ENCODE data around the gene TCP1.
"Not testable (repeated sequence)": the region's sequence is repeated elsewhere in the genome, so short reads cannot be mapped to it uniquely, and the experiment has no call there.

TCP1 gene

DNA sequence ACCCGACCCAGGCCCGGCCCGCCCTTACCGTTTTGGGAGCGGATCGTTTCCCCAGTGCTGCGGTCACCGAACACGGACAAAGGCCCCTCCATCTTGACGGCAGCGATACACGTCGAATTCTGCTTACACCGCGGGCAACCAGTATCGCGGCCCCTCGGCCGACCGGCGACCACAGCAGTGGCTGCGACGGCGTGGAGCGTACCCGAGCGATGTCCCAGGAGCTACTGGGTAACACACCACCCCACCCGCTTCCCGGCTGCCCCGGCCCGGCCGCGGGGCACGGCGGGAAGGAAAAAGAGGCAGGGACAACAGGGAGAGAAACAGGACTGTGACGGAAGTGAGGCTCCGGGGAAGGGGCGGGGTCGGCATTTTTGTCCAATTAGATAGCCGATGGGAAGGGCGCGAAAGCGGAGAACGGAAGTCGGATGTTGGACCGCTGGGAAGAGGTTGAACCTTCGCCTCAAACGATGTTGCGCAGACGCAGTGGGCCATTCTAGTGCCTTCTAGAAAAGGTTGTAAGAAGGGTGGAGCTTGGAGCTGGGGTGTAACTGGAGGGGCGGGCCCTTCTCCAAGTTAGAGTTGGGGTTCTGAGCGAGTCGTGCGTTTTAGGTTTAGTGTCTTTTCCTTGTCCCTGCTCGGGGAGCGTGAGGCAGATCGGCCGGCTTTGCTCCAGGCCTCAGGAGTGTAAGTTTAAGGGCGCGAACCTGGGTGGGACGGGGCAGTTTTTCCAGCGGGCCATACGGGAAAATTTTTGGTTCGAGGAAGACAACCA, at the start of gene TCP1:
TCP1 (minus strand) TSS at position 226 of the 772 bp plus-strand sequence; CDS start at position 92, 134 bp downstream.
- DNase-seq, result peak; percentile 99

DNA sequence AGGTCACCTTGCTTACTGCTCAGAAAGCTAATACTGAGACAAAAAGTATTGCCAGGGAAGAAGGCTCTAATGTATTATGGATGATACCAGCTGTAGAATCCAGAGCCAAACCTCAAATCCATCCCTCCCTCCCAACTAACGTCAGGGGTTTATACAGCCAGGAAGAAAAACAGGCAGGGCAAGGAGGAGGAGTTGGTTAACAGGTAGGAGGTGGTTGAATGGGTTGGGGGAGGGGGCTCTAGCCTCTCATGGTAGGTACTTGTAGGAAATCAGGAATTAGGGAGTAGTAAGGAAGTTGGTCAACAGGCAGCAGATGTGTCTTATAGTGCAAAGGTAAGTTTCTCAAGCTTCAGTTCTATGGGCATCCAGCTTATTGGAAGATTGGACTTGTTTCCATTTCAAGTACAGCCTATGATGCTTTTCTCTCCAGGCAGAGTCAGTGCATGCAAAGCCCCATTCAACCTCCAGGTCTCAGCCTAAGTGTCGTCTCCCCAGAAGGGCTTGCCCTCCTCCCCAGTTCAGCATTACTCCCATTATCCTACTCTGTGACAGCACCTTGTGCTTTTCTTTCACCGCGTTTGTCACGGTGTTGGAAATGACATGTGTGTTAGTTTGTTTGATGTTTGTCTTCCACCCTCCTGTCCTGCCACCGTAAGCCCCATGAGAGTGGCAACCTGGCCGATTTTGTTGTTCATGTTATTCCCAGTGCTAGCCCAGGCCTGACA, 48.8 kb upstream of the TCP1 start:
- no peak for DNase-seq

DNA sequence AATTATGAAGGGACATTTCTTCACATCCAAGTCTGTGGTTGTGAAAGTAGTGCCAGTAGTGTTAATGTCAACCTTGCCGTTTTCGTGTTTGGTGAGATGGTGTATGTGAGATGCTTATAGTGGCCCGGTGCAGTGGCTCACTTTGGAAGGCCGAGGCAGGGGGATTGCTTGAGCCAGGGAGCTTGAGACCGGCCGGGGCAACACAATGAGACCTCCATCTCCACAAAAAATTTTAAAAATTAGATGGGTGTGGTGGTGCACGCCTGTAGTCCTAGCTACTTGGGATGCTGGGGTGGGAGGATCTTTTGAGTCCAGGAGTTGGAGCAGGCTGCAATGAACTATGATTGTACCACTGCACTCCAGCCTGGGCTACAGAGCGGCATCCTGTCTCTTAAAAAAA, 48.1 kb upstream of the TCP1 start:
- DNase-seq, result no peak

DNA sequence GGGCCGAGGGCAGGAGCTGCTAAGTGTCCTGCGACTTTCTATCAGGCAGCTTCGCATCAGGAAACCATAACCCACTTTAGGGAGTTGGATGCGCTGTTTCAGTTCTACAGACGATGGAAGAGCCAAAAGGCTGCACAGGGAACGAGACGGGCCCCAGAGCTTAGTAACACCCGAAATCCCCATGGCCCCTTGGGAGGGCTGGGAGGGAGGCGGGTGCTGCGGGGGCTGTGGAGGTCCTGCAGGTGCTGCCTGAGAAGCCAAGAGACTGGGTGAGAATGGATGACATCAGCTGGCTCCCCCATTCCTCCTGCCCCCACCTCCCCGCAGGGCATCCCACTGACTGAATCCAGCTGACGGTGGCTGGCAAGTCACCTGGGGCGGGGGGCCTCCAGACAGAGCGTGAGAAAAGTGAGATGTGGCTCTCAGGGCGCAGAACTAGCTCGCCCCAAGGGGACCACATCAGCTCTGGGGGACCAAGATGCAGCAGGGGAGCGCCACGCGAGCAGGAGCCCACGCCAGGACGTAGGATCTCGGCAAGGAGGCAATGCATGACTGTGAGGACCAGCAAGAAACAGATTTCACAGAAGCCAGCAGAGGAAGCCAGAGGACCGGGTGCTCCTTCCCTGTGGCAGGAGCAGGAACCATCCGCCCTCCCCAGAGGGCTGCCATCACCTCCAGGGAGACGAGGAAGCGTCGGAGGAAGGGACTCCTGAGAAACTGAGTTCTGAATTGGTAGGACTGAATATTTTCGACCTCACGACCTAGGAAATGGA, 47.5 kb upstream of the TCP1 start:
- no peak for DNase-seq

DNA sequence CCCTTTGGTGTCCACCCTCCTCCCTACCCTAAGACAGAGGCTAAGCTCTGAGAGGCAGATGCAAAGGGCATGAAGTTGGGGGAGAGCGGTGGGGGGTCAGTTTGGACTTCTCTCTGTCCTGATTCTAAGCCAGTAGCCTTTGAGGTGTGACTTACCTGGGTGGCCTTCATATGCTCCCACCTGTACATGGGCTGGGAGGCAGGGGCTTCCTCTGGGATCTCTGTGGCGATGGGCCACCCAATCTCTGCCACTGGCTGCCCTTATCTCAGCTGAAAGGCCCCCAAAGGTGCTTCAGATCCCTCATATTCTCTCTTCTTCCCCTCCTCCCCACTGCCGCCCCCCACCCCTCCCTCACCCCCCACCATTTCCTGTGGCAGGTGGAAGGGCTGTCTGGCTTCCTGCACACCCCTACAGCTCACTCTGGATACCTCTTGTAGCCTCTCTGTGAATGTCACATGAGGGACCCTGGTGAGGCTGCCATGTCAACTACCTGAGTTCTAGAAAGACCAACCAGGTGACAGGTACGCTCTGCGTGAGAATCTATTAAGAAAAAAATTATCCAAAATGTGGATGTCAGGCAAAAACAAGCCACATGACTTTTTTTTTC, 44.7 kb upstream of the TCP1 start:
- DNase-seq, result no peak

DNA sequence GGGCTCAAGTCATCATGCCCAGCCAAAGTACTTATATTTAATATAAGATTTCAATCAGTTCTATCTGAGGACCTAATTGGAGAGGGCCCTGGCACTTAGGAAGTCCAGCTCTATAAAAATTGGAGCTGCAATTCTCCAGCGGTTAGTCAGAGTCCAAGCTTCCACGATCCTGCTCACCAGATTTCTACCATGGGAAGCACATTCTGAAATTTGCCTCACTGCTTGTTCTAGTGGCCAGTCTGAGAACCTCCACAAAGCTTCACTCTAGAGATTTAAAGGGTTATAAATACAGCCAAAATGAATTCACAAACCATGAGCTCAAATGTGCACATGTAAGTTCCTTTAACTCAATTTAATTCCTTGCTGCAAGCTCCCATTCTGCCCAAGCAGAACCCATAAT, 44.2 kb upstream of the TCP1 start:
- no peak for DNase-seq

DNA sequence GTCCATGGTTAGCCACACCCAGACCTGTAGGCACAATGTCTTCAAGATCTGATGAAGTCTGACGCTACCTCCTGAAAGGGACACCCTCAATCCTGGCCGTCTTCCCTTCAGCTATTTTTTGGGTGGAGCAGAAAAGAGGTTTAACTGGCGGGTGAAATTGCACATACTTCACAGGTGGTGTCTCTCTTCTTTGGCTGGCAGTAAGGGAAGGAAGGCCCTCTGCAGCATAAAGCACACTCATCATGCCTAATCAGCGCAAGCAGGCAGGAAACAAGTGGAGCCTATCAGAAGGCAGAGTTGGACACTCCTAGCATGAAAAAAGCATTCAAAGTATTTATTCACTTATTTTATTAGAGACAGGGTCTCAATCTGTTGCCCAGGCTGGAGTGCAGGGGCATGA, 43.5 kb upstream of the TCP1 start:
- DNase-seq, result no peak

DNA sequence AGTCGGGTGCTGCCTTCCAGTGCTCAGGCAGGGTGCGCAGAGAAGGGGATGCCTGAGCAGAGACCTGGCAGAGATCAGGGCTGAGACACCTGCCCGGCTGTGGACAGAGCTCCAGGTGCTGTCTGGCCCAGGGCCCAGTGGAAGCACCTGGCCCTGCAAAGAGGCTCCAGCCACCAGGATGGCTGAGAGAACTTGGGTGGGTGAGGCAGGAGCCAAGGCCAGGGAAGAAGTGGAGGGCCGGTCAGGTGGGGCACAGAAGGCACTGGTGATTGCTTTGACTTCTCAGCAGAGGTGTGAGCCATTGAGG, 41.9 kb upstream of the TCP1 start:
- no peak for DNase-seq

DNA sequence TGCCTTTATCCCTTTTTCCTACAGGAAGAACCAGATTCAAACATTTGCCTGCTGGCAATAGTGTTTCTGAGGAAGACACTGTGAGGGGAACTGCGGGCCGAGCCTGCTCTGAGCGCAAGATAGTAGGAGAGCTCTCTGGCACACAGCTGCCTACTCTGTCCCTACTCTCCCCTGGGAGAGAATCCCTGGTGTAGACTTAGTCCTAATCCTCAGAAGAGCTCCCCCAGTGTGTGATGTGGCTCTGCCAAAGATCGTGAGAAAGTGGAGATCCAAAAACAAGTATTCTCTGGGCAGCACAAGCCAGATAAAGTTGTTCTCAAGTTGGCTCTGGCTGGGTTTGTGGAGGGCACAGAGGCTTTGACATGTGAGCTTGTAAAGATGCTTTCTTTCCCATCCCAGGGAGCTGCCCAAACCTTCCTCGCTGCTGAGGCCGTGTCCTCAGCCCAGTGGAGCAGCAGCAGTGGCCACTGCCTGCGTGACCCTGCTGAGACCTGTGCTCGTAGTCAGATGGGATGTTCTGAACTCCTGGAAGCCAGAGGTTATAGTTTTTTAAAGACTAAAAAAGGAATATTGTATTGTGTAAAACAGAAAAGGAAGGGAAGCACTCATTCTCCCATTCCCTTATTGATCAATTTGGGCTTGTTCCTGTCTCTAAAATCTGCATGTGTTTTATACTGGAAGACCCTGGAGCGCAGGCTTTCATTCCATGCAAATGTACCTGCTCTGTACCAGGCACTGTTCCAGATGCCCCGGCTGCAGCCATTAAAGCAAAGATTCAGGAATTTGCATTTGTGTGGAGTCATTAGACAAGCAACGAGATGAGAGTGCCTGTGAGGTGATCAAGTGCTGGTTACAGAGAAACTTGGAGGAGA, 41.3 kb upstream of the TCP1 start:
- no peak for DNase-seq

DNA sequence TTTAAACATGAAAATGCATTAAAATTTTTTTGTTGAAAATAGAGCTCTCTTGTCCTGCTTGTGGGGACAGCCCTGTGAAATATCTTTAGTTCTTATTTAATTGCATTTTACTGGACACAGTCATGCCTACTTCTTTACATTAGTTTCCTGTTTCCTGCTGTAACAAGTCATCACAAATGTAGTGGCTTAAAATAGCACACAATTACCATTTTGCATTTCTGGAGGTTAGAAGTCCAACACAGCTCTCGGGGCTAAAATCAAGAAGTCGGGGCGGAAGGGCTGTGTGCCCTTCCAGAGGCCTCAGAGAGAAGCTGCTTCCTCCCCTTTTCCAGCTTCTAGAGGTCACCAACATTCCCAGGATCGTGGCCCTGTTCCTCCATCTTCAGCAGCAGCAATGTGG, 40.1 kb upstream of the TCP1 start:
- no peak for DNase-seq

DNA sequence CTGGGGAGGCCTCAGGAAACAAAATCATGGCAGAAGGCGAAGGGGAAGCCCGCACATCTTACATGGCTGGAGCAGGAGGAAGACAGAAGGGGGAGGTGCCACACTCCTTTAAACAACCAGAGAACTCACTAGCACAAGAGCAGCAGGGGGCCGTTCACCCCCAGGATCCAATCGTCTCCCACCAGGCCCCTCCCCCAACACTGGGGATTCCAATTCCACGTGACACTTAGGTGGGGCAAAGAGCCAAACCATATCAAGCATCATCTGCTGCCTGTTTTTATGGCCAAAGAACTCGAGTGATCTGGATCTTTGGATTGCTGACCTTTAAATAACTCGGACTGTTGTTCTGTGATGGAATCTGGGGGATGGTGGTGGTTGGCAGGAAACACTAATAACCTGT, 38.7 kb upstream of the TCP1 start:
- DNase-seq, result no peak

DNA sequence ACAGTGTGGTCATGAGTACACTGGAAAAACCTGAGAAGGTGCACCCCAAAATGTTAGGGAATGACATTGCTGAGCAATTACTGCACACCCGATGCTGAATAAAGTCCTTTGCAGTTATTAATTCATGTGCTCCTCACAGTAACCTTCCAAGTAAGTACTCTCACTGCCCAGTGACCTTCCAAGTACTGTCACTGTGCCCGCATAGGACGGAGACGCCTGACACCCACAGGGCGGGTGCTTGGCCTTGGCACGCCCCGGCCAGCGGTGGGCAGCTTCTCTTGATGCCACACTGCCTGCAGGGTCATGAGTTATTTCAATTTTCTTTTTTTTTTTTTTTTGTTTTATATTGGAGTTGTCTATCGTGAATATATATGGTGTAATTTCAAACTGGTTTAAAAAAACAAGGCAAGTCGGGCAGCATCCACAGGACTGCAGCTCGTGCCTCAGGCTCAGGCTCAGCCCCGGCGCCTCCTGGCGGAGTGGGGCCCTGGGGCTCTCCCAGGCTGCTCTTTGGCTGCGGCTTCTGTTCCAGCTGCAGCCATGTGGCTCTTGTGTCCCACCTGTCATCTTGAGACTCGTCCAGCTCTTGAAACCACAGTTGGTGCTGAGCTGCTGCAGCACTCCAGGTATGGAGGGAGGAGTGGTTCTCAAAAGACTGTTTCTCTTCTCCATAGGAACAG, 37.7 kb upstream of the TCP1 start:
- DNase-seq, result no peak

DNA sequence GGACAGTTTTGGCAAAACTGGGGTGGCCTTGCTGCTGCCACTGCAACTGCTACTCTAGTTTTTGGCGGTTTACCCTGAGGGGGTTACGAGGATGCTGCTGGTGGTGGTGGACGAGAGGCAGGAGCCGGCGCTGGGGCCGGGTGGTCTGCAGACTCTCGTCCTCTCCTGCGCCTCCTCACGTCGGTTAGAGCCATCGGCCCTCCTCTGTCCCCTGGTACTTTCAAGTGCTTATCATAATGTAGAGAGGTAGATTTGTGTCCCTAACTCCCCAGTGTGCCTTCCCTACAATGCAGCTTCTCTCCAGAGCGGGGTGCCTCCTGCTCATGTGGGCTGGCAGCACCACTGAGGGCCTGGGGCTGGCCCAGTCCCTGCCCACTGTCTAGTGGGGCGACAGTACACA, 36.6 kb upstream of the TCP1 start:
- no peak for DNase-seq

DNA sequence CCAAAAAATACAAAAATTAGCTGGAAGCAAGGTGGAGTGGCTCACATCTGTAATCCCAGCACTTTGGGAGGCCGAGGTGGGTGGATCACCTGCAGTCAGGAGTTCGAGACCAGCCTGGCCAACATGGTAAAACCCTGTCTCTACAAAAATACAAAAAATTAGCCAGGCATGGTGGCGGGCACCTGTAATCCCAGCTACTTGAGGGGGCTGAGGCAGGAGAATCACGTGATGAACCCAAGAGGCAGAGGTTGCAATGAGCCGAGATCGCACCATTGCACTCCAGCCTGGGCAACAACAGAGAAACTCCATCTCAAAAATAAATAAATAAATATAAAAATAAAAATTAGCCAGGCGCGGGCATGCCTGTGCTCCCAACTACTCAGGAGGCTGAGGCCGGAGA, 35.3 kb upstream of the TCP1 start:
- not testable (repeated sequence) for DNase-seq

DNA sequence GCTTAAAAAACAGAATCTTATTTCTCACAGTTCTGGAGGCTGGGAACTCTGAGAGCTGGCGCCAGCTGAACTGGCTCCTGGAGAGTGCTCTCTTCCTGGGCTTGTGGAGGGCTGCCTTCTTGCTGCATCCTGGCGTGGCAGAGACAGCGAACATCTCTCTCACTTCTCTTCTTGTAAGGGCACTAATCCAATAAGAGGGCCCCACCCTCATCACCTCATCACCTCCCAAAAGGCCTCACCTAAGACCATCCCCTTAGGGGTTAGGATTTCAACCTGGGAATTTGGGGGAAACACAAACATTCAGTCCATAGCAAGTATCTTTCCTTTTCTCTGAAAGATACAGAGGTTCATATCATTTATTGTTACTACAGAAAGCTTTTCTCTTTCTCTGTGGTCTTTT, 34.6 kb upstream of the TCP1 start:
- DNase-seq, result no peak

DNA sequence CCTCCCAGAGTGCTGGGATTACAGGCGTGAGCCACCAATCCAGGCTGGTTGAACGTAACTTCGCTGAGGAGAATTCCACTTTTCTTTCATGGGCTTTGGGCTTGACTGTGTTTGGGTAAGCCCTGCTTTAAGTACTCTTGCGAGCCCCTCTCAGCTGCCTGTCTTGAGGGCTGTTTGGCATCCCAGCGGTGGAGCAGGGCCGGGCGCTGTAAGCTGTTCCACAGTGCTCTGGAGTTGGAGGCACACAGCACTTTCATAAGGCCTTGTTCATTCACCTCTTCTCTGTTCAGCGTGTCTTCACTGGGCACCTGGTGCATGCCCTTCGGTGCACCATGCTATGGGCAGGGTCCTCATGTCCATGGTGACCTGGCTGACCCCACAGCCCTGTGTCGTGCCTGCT, 32.3 kb upstream of the TCP1 start:
- DNase-seq, result no peak

DNA sequence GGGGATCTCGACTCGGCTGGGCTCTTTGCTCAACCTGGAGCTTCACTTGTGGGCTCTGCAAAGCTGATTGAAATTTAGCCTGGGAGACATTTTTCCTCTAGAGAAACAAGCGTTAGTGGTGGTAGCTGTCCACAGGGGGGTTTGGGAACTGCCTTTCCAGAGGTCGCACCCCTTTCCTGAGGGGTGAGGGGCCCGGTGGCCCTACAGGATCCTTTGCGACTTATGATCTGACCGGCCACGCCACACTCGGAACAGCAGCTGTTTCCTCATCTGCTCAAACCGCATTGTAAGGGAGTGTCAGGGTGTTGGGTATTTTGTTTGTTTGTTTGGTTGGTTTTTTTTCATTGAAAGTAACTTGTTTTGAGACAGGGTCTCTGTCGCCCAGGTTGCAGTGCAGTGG, 31.7 kb upstream of the TCP1 start:
- DNase-seq, result no peak

DNA sequence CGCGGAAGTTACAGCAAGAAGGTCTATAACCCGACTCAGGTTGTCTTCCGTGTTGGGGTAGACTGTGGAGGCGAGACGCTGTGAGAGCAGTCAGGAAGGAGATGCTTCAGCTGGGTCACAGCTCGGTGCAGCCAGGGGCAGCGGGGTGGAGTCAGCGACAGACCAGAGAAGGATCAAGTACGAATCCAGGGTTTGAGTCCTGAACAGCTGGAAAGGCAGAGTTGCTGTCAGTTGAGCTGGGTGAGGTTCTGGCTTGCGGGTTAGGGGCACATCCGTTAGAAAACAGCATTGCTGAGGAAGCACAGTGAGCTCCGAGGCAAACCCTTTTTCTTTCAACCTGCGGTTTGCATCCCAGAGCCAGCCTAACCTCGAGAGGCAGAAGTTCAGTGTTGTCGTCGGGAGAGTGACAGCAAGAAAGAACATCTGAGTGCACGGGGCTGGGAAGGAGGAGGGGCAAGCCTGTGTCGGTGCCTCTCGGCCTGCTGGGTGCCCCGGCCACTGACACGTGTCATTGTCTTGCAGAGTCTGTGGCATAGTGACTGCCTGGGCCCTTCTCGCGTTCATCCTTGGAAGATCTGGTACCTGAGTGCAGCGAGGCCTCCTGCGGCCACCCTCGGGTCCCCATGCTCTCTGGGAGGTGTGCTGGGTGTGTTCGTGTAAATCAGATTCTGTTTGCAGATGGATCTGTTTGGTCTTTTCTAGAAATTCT, 30.7 kb upstream of the TCP1 start:
- DNase-seq, result no peak

DNA sequence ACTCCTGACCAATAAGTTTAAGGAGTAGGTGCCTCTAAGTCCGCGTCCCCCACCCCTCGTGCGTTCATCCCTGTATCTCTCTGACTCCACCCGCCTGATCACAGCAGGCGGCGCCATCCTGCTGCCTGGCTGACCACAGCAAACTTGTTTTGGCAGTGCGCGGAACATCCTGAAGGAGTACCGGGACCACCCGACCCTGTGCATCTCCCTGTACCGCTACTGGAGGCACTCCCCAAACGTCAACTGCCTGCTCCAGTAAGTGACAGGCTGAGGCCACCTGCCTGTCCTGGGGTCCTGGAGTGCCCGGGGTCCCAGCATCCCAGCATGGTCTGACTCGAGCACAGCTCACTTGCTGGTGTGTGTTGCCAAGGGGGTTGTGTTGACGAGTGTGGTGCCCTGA, 29.7 kb upstream of the TCP1 start:
- DNase-seq, result no peak

DNA sequence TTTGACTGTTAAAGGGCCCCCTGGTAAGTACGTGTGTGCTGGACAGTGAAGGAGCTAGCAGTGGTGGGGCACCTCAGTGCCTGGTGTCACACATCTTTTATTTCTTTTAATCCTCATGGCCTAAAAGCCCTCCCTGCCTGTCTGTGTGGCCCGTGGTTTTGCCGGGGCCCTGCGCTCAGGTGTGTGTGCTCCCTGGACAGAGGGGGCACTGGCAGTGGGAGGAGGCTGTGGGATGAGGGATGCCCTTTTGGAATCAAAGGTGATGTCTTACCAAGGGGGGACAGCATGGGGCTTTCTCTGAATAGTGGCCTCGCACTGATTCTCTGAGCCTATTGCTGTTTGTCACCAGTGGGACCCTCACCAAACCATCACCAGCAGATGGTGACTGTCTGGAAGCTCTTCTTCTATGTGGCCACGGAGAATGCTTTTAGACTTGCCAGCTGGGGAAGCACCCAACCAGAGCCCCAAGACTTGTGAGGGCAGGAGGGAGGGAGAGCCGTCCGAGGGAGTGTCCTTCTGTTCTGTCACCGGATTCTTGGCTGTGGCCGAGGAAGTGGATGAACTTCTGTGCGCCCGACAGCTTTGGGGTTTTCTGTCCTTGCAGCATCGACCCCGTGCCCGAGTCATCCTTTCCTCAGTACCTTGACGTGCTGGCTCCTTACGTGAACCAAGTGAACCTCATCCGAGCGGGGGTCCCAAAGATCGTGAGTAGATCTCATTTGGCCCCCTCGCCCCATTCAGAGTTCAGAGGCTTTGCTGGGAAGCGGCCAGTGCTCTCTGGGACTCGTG, 28.7 kb upstream of the TCP1 start:
- DNase-seq, result no peak

DNA sequence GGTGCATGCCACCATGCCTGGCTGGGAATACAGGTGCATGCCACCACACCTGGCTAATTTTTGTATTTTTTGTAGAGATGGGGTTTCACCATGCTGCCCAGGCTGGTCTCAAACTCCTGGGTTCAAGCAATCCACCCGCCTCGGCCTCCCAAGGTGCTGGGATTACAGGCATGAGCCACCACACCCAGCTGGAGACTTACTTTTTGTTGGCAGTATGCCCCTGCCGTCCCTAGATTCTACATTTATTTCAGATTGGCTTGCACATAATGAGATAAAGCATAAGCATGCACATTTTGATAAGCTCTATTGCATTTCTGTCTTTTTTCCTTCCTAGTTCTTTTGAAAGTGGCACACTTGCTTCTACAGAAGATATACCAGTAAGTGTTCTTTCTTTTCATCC, 27.4 kb upstream of the TCP1 start:
- not testable (repeated sequence) for DNase-seq
